H1 (cell line): ENCODE measurements around the gene LIMK2. TPM values are rescaled to one million over a fixed set of nuclear protein-coding genes. Genes with fewer than 3 reads are reported as not detected.

Experiments
- CHD7 ChIP-seq: fragments of 300-600 bp; sonication (generic); IDR thresholded peaks from 2 replicates; pipeline ENCODE4 v1.7.1; 2012; ENCODE audit warnings: low read length, moderate library complexity, mild to moderate bottlenecking, inconsistent platforms; ENCODE audit not compliant: insufficient replicate concordance
- CTCF ChIP-seq, 3 experiments: IDR thresholded peaks; 1 replicate in 2 of 3; 2 replicates in 1 of 3; pipeline versions ENCODE4 v1.5.1 to v1.6.1; 2011; ENCODE audit warnings: low read length in 3 of 3, mild to moderate bottlenecking in 3 of 3, inconsistent platforms in 2 of 3, low read depth in 1 of 3, moderate library complexity in 1 of 3; ENCODE audit not compliant: insufficient read depth in 1 of 3; ENCODE audit errors: control extremely low read depth in 1 of 3
- E2F6 ChIP-seq: IDR thresholded peaks from 2 replicates; pipeline ENCODE4 v1.6.1; 2012; ENCODE audit warnings: inconsistent platforms
- POLR2AphosphoS5 ChIP-seq: IDR thresholded peaks from 2 replicates; pipeline ENCODE4 v1.6.1; 2011; ENCODE audit warnings: low read depth, low read length
- RBBP5 ChIP-seq: IDR thresholded peaks from 2 replicates; pipeline ENCODE4 v1.7.1; 2012; ENCODE audit warnings: low read depth, mild to moderate bottlenecking, inconsistent platforms, low read length, moderate library complexity, borderline replicate concordance
- TEAD4 ChIP-seq: IDR thresholded peaks from 2 replicates; pipeline ENCODE4 v1.6.1; 2012; ENCODE audit warnings: low read depth, low read length, inconsistent platforms, mixed read lengths
- polyA plus RNA-seq, 7 experiments: library from polyadenylated mRNA; depleted of rRNA in 3 of 7; stranded (reverse) in 5 of 7; unstranded in 2 of 7; fragments of >200 nt in 5 of 7; fragments of 200-250 nt in 2 of 7; gene quantifications; 1 replicate in 5 of 7; 2 replicates in 1 of 7; 4 replicates in 1 of 7; pipeline versions ENCODE4 v1.2.1 to v1.2.3, GENCODE V29; 2011 to 2013; ENCODE audit warnings: missing spikeins in 2 of 7, mixed read lengths in 2 of 7
- total RNA-seq: library from RNA; stranded (reverse); fragmentation: NEBNext Ultra II Directional; extraction: Animal tissue kit (Norgen Biotek cat#: 25700); gene quantifications from 2 replicates; pipeline ENCODE4 v1.2.1, GENCODE V29; 2021

The LIMK2 gene
- total and polyA plus RNA-seq, 2 of the 8 experiments (the other 6 are each of a cell fraction or from before 2014, with no cell fraction given): 13.2 to 37.6 TPM

GRCh38 chr22:31313366-31314147 is 101.5 kb downstream of the LIMK2 start (continued):
- TF ChIP-seq CHD7: no peak
- peak; percentile 73 for TF ChIP-seq POLR2AphosphoS5
- TF ChIP-seq E2F6: no peak
- TF ChIP-seq TEAD4: 0 out of 2 replicates have a peak, but pooled peaks have one; percentile 28
- peak; percentile 69 to 87 (median 76) for TF ChIP-seq CTCF (IDR thresholded peaks at IDR 0.05; ENCODE audit: control extremely low read depth in 1 of 3, insufficient read depth in 1 of 3, low read depth in 1 of 3, low read length in 3 of 3)
- no peak for TF ChIP-seq RBBP5
